MCF 10A (cell line): ENCODE results near the gene CSMD2. TPM values are rescaled to one million over a fixed set of nuclear protein-coding genes. Genes with fewer than 3 reads are reported as not detected.
"Not testable (repeated sequence)": the region's sequence is repeated elsewhere in the genome, so short reads cannot be mapped to it uniquely, and the experiment has no call there.

Experiments
- BruUV-seq: library from RNA; stranded (reverse); fragments of 400-500 nt; replicated peaks from 2 replicates; lab custom pipeline; 2021; lab: Mats Ljungman, UMichigan
- CTCF ChIA-PET: fragments of 300-600 bp; sonication (Branson Sonifier 250); formaldehyde crosslinking; extraction: SDS; loops from one replicate; lab custom pipeline; 2021; ENCODE audit warnings: antibody characterized with exemption, inconsistent platforms; lab: Yijun Ruan, JAX
- POLR2A ChIA-PET: fragments of 300-600, 350-650 bp; sonication (Branson Sonifier 250); formaldehyde crosslinking; extraction: SDS; loops from one replicate; lab custom pipeline; 2020; ENCODE audit warnings: antibody characterized with exemption, inconsistent platforms; lab: Yijun Ruan, JAX
- DNase-seq: peaks from one replicate; pipeline ENCODE4 v3.0.0-alpha.2; 2018; ENCODE audit not compliant: unreplicated experiment
- H3K27ac Mint-ChIP-seq: one replicate; pipeline ENCODE4 v1.8.0; 2022; ENCODE audit warnings: mild to moderate bottlenecking, low read depth, mixed read lengths; ENCODE audit not compliant: unreplicated experiment
- H3K27me3 Mint-ChIP-seq: one replicate; pipeline ENCODE4 v1.8.0; 2022; ENCODE audit warnings: mixed read lengths; ENCODE audit not compliant: insufficient read depth, unreplicated experiment
- H3K36me3 Mint-ChIP-seq: one replicate; pipeline ENCODE4 v1.8.0; 2022; ENCODE audit warnings: mild to moderate bottlenecking, moderate library complexity, mixed read lengths; ENCODE audit not compliant: insufficient read depth, unreplicated experiment
- H3K4me1 Mint-ChIP-seq: one replicate; pipeline ENCODE4 v1.8.0; 2022; ENCODE audit warnings: mixed read lengths; ENCODE audit not compliant: insufficient read depth, unreplicated experiment
- H3K4me3 Mint-ChIP-seq: one replicate; pipeline ENCODE4 v1.8.0; 2022; ENCODE audit warnings: mild to moderate bottlenecking, moderate library complexity, mixed read lengths; ENCODE audit not compliant: unreplicated experiment
- H3K9me3 Mint-ChIP-seq: one replicate; pipeline ENCODE4 v1.8.0; 2022; ENCODE audit warnings: mixed read lengths; ENCODE audit not compliant: unreplicated experiment
- CTCF ChIP-seq: fragments of 200-600 bp; IDR thresholded peaks from one replicate; pipeline ENCODE4 v1.8.0; 2022; ENCODE audit warnings: antibody characterized with exemption, mild to moderate bottlenecking; ENCODE audit not compliant: unreplicated experiment
- intact Hi-C: fragments of 100-400 bp; cut with micrococcal nuclease; formaldehyde crosslinking; loops from 2 replicates; pipeline ENCODE4 v1.14.1; 2022
- total RNA-seq: library from RNA; stranded (reverse); gene quantifications from 2 replicates; pipeline ENCODE4 v1.2.3, GENCODE V29; 2022

Gene CSMD2
- total RNA-seq, 1 experiment from 2014 or later, result not detected

DNA sequence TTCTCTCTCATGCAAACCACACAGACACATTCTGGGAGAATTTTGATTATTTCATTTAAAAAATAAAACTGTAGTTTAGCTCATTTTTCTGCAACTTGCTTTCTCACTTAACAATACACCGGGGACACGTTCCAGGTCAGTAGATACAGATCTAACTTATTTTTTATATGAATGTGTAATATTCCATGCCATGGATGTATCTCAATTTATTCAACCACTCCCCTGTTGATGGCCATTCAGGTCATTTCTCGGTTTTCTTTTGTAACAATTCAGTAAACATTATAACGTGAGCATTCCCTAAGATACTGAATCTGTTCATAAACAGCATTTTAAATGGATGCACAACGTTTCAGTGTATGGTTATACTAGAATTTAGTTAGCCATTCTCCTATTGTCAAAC lies 64.7 kb downstream of the CSMD2 start:
- Mint-ChIP-seq H3K4me1 (no peaks in the 10 kb centered on the region), H3K36me3 (no peaks in the 10 kb centered on the region), H3K27ac (no peak overlapping the region), H3K9me3 (peaks cover 16% of the 10 kb centered on the region), H3K4me3 (no peak overlapping the region), H3K27me3 (no peaks in the 10 kb centered on the region)
- POLR2A ChIA-PET, result no interaction called here
- intact Hi-C loops, result no loop called here
- DNase-seq, result no peak
- BruUV-seq, result no TSS peak
- CTCF ChIA-PET, result no interaction called here
- no peak for TF ChIP-seq CTCF

DNA sequence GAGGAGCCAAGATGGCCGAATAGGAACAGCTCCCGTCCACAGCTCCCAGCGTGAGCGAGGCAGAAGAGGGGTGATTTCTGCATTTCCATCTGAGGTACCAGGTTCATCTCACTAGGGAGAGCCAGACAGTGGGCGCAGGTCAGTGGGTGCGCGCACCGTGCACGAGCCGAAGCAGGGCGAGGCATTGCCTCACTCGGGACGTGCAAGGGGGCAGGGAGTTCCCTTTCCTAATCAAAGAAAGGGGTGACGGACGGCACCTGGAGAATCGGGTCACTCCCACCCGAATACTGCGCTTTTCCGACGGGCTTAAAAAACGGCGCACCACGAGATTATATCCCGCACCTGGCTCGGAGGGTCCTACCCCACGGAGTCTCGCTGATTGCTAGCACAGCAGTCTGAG lies 72.6 kb downstream of the CSMD2 start:
- H3K9me3 Mint-ChIP-seq, result peaks cover 32% of the 10 kb centered on the region
- H3K36me3 Mint-ChIP-seq, POLR2A ChIA-PET, CTCF ChIA-PET, BruUV-seq, H3K4me1 Mint-ChIP-seq, intact Hi-C loops, H3K27ac Mint-ChIP-seq, H3K27me3 Mint-ChIP-seq, DNase-seq, H3K4me3 Mint-ChIP-seq: not testable (repeated sequence)

DNA sequence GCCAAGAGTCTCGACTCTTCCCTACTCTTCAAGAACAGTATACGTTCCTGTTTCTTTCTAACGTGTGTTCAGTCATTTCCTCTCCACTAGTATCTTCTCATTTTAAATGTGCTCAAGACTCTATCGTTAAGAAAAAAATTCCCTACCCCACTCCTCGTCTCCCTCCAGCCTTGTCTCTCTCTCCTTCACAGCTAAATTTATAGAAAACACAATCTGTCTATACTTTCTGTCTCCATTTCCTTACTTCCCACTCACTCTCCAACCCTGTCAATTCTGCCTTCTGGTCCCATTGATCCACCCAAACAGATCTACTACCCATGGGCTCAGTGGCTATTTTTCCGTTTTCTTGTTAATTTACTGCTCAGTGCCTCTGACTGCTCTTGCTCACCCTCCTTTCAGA lies 75.3 kb downstream of the CSMD2 start:
- CTCF ChIA-PET, result no interaction called here
- no peak for DNase-seq
- no peak overlapping the region for H3K27ac Mint-ChIP-seq
- no TSS peak for BruUV-seq
- POLR2A ChIA-PET, result no interaction called here
- no peaks in the 10 kb centered on the region for H3K4me1 Mint-ChIP-seq
- H3K27me3 Mint-ChIP-seq, result no peaks in the 10 kb centered on the region
- no peak overlapping the region for H3K4me3 Mint-ChIP-seq
- no peak for TF ChIP-seq CTCF
- no peaks in the 10 kb centered on the region for H3K36me3 Mint-ChIP-seq
- intact Hi-C loops, result no loop called here
- H3K9me3 Mint-ChIP-seq, result peaks cover 41% of the 10 kb centered on the region

GRCh38 chr1:34087986-34088385 lies 77.0 kb downstream of the CSMD2 start:
- no peak for TF ChIP-seq CTCF
- no peaks in the 10 kb centered on the region for H3K4me1 Mint-ChIP-seq
- ChIA-PET CTCF (interaction anchor here (0.7 to 1.2 kb wide), 2 partner anchors 17 to 372 kb away, joined by 3 read pairs; no protein-coding TSS in a partner anchor), POLR2A (no interaction called here)
- no peaks in the 10 kb centered on the region for H3K36me3 Mint-ChIP-seq
- H3K4me3 Mint-ChIP-seq, result no peak overlapping the region
- DNase-seq, result no peak
- intact Hi-C loops, result no loop called here
- no peak overlapping the region for H3K27ac Mint-ChIP-seq
- peaks cover 41% of the 10 kb centered on the region for H3K9me3 Mint-ChIP-seq
- H3K27me3 Mint-ChIP-seq, result no peaks in the 10 kb centered on the region
- BruUV-seq, result no TSS peak

- H3K36me3 Mint-ChIP-seq, result no peaks in the 10 kb centered on the region
- no TSS peak for BruUV-seq
- no peak for TF ChIP-seq CTCF
- CTCF ChIA-PET, result interaction anchor here (0.5 kb wide), 1 partner anchor 199 kb away, joined by 3 read pairs; no protein-coding TSS in a partner anchor
- H3K4me3 Mint-ChIP-seq, result no peak overlapping the region
- no peaks in the 10 kb centered on the region for H3K4me1 Mint-ChIP-seq
- intact Hi-C loops, result no loop called here
- DNase-seq, result no peak
- no peak overlapping the region for H3K27ac Mint-ChIP-seq
- H3K27me3 Mint-ChIP-seq, result no peaks in the 10 kb centered on the region
- H3K9me3 Mint-ChIP-seq, result peaks cover 33% of the 10 kb centered on the region
- POLR2A ChIA-PET, result no interaction called here
These were observed 78.5 kb downstream of the CSMD2 start for GRCh38 chr1:34086561-34086960.
